Upper lobe of left lung (tissue), 4 donors: ENCODE measurements around the gene TSEN54.

Experiments used
- CTCF ChIP-seq, 6 experiments: fragments of 450-650 bp in 4 of 6; fragments of 200-600 bp in 2 of 6; sonication (generic) in 2 of 6; IDR thresholded peaks; one replicate each; pipeline ENCODE4 v1.5.1; 2016 to 2019; ENCODE audit warnings: antibody characterized with exemption in 6 of 6
- EP300 ChIP-seq, 4 donors: sonication (generic); formaldehyde crosslinking; IDR thresholded peaks; one replicate each; pipeline ENCODE4 v1.5.1; 2017; ENCODE audit warnings: antibody characterized with exemption in 4 of 4, control low read depth in 2 of 4

- TF ChIP-seq CTCF (IDR thresholded peaks at IDR 0.05) (no peak), EP300 (IDR thresholded peaks at IDR 0.05) (no peak)
Observed at GRCh38 chr17:75568412-75569255, 52.3 kb downstream of the TSEN54 start.
